K562 (cell line): ENCODE results near the gene NRP2. TPM values are rescaled to one million over a fixed set of nuclear protein-coding genes. Genes with fewer than 3 reads are reported as not detected.

Experiments
- ATAC-seq: fragments of 200-7000 bp; cut with Tn5 transposase; 3 replicates; pipeline ENCODE4 v1.9.1; 2020; ENCODE audit warnings: moderate library complexity
- BruUV-seq: library from RNA; stranded (reverse); fragments of 400-500 nt; replicated peaks from 2 replicates; lab custom pipeline; 2021; lab: Mats Ljungman, UMichigan
- CTCF ChIA-PET: fragments of 300-600 bp; formaldehyde crosslinking; extraction: SDS; loops from one replicate; lab custom pipeline; 2021; ENCODE audit warnings: low intra/inter-chr PET ratio; lab: Yijun Ruan, JAX
- POLR2A ChIA-PET: fragments of 300-600, 350-650 bp; sonication (Branson Sonifier 250); formaldehyde crosslinking; extraction: SDS; loops from one replicate; lab custom pipeline; 2021; ENCODE audit warnings: antibody characterized with exemption, inconsistent platforms; lab: Yijun Ruan, JAX
- DNase-seq, 4 experiments: peaks; one replicate each; pipeline versions ENCODE4 v3.0.0 to v3.0.0-alpha.2; 2011 to 2018; ENCODE audit warnings: low spot score in 3 of 4, mixed read lengths in 3 of 4; ENCODE audit errors: extremely low read depth in 1 of 4
- FAIRE-seq: peaks from 2 replicates; lab custom pipeline; 2011; peaks lifted over from hg19 to GRCh38; lab: Jason Lieb, UNC
- H2AFZ ChIP-seq: 2 replicates; pipeline ENCODE4 v1.6.0; 2011; ENCODE audit warnings: low read depth, low read length, control low read depth, inconsistent platforms
- H3K27ac ChIP-seq: fragments of 200-600 bp; 3 replicates; pipeline ENCODE4 v1.8.0; 2011; ENCODE audit warnings: low read depth, mild to moderate bottlenecking, control low read depth, inconsistent platforms, low read length, moderate library complexity, mixed read lengths; ENCODE audit errors: extremely low read depth
- H3K27me3 ChIP-seq, 2 experiments: fragments of 300-600 bp in 1 of 2; 2 replicates in 1 of 2; 3 replicates in 1 of 2; pipeline versions ENCODE4 v1.6.0 to v1.8.0; 2011; ENCODE audit warnings: inconsistent platforms in 2 of 2, low read length in 2 of 2, mild to moderate bottlenecking in 1 of 2, mixed read lengths in 1 of 2, moderate library complexity in 1 of 2; ENCODE audit not compliant: control insufficient read depth in 2 of 2, insufficient read depth in 2 of 2
- H3K36me3 ChIP-seq: fragments of 300-600 bp; 3 replicates; pipeline ENCODE4 v1.8.0; 2011; ENCODE audit warnings: mild to moderate bottlenecking, low read length, inconsistent platforms; ENCODE audit not compliant: control insufficient read depth, insufficient read depth
- H3K4me1 ChIP-seq, 2 experiments: fragments of 200-600 bp in 1 of 2; replicated peaks in 1 of 2; 2 replicates in 1 of 2; 3 replicates in 1 of 2; pipeline versions ENCODE4 v1.5.1 to v1.8.0; 2011; ENCODE audit warnings: inconsistent platforms in 2 of 2, low read length in 2 of 2, mild to moderate bottlenecking in 1 of 2, mixed read lengths in 1 of 2, moderate library complexity in 1 of 2; ENCODE audit not compliant: control insufficient read depth in 2 of 2, insufficient read depth in 2 of 2
- H3K4me2 ChIP-seq: 2 replicates; pipeline ENCODE4 v1.6.1; 2011; ENCODE audit warnings: low read length, control low read depth, inconsistent platforms, mixed read lengths; ENCODE audit not compliant: insufficient read depth
- H3K4me3 ChIP-seq: fragments of 200-600 bp; sonication (generic), shearing (Covaris generic); 2 replicates; pipeline ENCODE4 v1.5.1; 2016; ENCODE audit warnings: control low read depth, inconsistent platforms
- H3K79me2 ChIP-seq: fragments of 200-600 bp; 3 replicates; pipeline ENCODE4 v1.8.0; 2011; ENCODE audit warnings: low read length, inconsistent platforms; ENCODE audit not compliant: control insufficient read depth, insufficient read depth
- H3K9ac ChIP-seq, 2 experiments: 2 replicates each; pipeline versions ENCODE4 v1.6.0 to v1.6.1; 2011; ENCODE audit warnings: low read depth in 2 of 2, low read length in 2 of 2, control low read depth in 1 of 2, inconsistent platforms in 1 of 2, mild to moderate bottlenecking in 1 of 2, mixed read lengths in 1 of 2; ENCODE audit not compliant: insufficient read depth in 1 of 2
- H3K9me1 ChIP-seq: one replicate; pipeline ENCODE4 v1.6.0; 2011; ENCODE audit warnings: inconsistent platforms, mild to moderate bottlenecking, low read length, moderate library complexity; ENCODE audit not compliant: control insufficient read depth, insufficient read depth
- H3K9me3 ChIP-seq: replicated peaks from 2 replicates; pipeline ENCODE4 v1.5.1; 2011; ENCODE audit warnings: low read depth, low read length, inconsistent platforms; ENCODE audit not compliant: control insufficient read depth, insufficient read depth
- H4K20me1 ChIP-seq: replicated peaks from 2 replicates; pipeline ENCODE4 v1.6.1; 2011; ENCODE audit warnings: low read length, inconsistent platforms, mixed read lengths; ENCODE audit not compliant: control insufficient read depth, insufficient read depth
- CREM ChIP-seq: IDR thresholded peaks from 2 replicates; pipeline ENCODE4 v1.6.1; 2014; ENCODE audit warnings: antibody characterized with exemption, low read depth
- HDAC6 ChIP-seq: IDR thresholded peaks from 2 replicates; pipeline ENCODE4 v1.6.1; 2012; ENCODE audit warnings: low read depth, mild to moderate bottlenecking, control low read depth, inconsistent platforms, low read length, moderate library complexity
- IRF2 ChIP-seq: sonication (generic); formaldehyde crosslinking; IDR thresholded peaks from 2 replicates; pipeline ENCODE4 v1.8.1; 2022; ENCODE audit warnings: mild to moderate bottlenecking, missing genetic modification reagents
- MAFG ChIP-seq: fragments of 450-650 bp; conservative IDR thresholded peaks from 2 replicates; pipeline ENCODE4 v1.6.1; 2016; ENCODE audit warnings: missing genetic modification characterization, missing compliant biosample characterization
- NFIX ChIP-seq: fragments of 250-450 bp; sonication (Bioruptor Pico); IDR thresholded peaks from 2 replicates; pipeline ENCODE4 v1.4.0; 2020; ENCODE audit warnings: low read depth, mild to moderate bottlenecking, moderate library complexity
- PCBP2 ChIP-seq: fragments of 200-400 bp; formaldehyde crosslinking; IDR thresholded peaks from 2 replicates; pipeline ENCODE4 v1.6.1; 2018; ENCODE audit warnings: low read length, low read depth, mild to moderate bottlenecking, moderate library complexity; ENCODE audit not compliant: poor library complexity, severe bottlenecking
- ZBTB17 ChIP-seq: fragments of 450-650 bp; formaldehyde crosslinking; IDR thresholded peaks from 2 replicates; pipeline ENCODE4 v1.4.0; 2020; ENCODE audit warnings: mild to moderate bottlenecking
- ZNF311 ChIP-seq: fragments of 250-450 bp; sonication (Bioruptor Pico); IDR thresholded peaks from 2 replicates; pipeline ENCODE4 v1.4.0; 2020; ENCODE audit warnings: mild to moderate bottlenecking, moderate library complexity
- ZNF586 ChIP-seq: fragments of 450-650 bp; formaldehyde crosslinking; conservative IDR thresholded peaks from 2 replicates; pipeline ENCODE4 v1.4.0; 2020; ENCODE audit warnings: mild to moderate bottlenecking, moderate library complexity
- ZNF699 ChIP-seq: fragments of 250-450 bp; sonication (Bioruptor Pico); IDR thresholded peaks from 2 replicates; pipeline ENCODE4 v1.8.0; 2021; ENCODE audit warnings: mild to moderate bottlenecking, moderate library complexity; ENCODE audit not compliant: insufficient replicate concordance
- WGBS: fragments of 100-300 bp; shearing (Covaris generic); methylation state at CpG from one replicate; pipeline ENCODE4 v1.1.6; 2016; ENCODE audit warnings: low coverage, mixed read lengths; ENCODE audit not compliant: insufficient coverage; ENCODE audit errors: missing lambda C conversion rate; 5-methylcytosine and 5-hydroxymethylcytosine counted together
- in situ Hi-C: fragments of 300-500 bp; cut with MboI; formaldehyde crosslinking; loops from 4 replicates; pipeline ENCODE4 v1.15.0; 2018; ENCODE audit warnings: inconsistent platforms, mixed read lengths
- intact Hi-C: fragments of 100-400 bp; cut with micrococcal nuclease; formaldehyde crosslinking; loops from 2 replicates; pipeline ENCODE4 v1.14.2; 2022
- polyA plus RNA-seq, 8 experiments: library from polyadenylated mRNA; depleted of rRNA in 4 of 8; stranded (reverse) in 5 of 8; unstranded in 3 of 8; fragments of >200 nt; fragmentation: Nextera tagmentation in 2 of 8; fragmentation: Illumina TruSeq in 1 of 8; extraction: Ambion mirVana in 2 of 8; extraction: Trizol in 1 of 8; gene quantifications; 2 replicates each; pipeline versions ENCODE4 v1.2.1 to v1.2.3, GENCODE V29; 2011 to 2014; ENCODE audit warnings: inconsistent platforms in 1 of 8, missing spikeins in 1 of 8
- total RNA-seq, 7 experiments: library from RNA; depleted of rRNA in 6 of 7; stranded (reverse); fragments of >200 nt in 6 of 7; fragmentation: Illumina TruSeq in 2 of 7; extraction: Trizol in 2 of 7; gene quantifications; 2 replicates each; pipeline versions ENCODE4 v1.2.1 to v1.2.3, GENCODE V29; 2011 to 2021; ENCODE audit warnings: low replicate concordance in 1 of 7

The NRP2 gene
- total and polyA plus RNA-seq, 9 of the 15 experiments (the other 6 are each of a cell fraction or from before 2014, with no cell fraction given), result 0.05 to 0.31 (median 0.15) TPM; not detected in 5

- Histone ChIP-seq H3K9me3 (no peaks in the 10 kb centered on the region), H3K27ac (no peak overlapping the region), H2AFZ (no peak overlapping the region), H3K9ac (no peak overlapping the region), H3K36me3 (no peaks in the 10 kb centered on the region), H3K4me3 (no peak overlapping the region), H4K20me1 (no peaks in the 10 kb centered on the region), H3K27me3 (no peaks in the 10 kb centered on the region; a peak in 1 of 5 replicates), H3K4me2 (no peak overlapping the region), H3K9me1 (no peaks in the 10 kb centered on the region), H3K4me1 (no peaks in the 10 kb centered on the region), H3K79me2 (no peaks in the 10 kb centered on the region)
- ChIA-PET POLR2A (no interaction called here), CTCF (no interaction called here)
- BruUV-seq, result no TSS peak
- no peak for TF ChIP-seq MAFG
- DNase-seq (no peak), ATAC-seq (no peak), FAIRE-seq (no peak)
- 3% methylated on average over 4 of the region's 4 CpGs for WGBS
- in situ Hi-C loops, result loop anchor here (10.0 kb wide), 1 partner anchor 142 kb away; no protein-coding TSS in a partner anchor
- intact Hi-C loops, result no loop called here
Measured at GRCh38 chr2:205782941-205783340, 100.6 kb downstream of the NRP2 start.

- no TSS peak for BruUV-seq
- ChIA-PET POLR2A (no interaction called here), CTCF (no interaction called here)
- TF ChIP-seq NFIX (CRISPR knock-in tag) (no peak), ZBTB17 (CRISPR knock-in tag) (no peak), CREM (no peak), ZNF311 (CRISPR knock-in tag) (no peak), PCBP2 (no peak), IRF2 (CRISPR knock-in tag) (no peak), ZNF699 (CRISPR knock-in tag) (no peak), HDAC6 (no peak), ZNF586 (no peak)
- Histone ChIP-seq H3K4me1 (no peaks in the 10 kb centered on the region), H3K36me3 (no peaks in the 10 kb centered on the region), H3K27ac (no peak overlapping the region), H3K9me3 (no peaks in the 10 kb centered on the region), H3K4me2 (no peak overlapping the region), H4K20me1 (no peaks in the 10 kb centered on the region), H2AFZ (no peak overlapping the region), H3K9ac (no peak overlapping the region), H3K27me3 (no peaks in the 10 kb centered on the region; a peak in 1 of 5 replicates), H3K79me2 (no peaks in the 10 kb centered on the region), H3K4me3 (no peak overlapping the region), H3K9me1 (no peaks in the 10 kb centered on the region)
- ATAC-seq, result no peak
- no peak for FAIRE-seq
- 0% methylated on average over 3 of the region's 5 CpGs for WGBS
- in situ Hi-C loops (loop anchor here (10.0 kb wide), 1 partner anchor 141 kb away; no protein-coding TSS in a partner anchor), intact Hi-C loops (no loop called here)
- no peak for DNase-seq
Measured at GRCh38 chr2:205783872-205784499, 101.7 kb downstream of the NRP2 start.
